HG02763 (cell line): ENCODE data around the gene SEMA6A.

Experiments used
- ATAC-seq: cut with Tn5 transposase; IDR thresholded peaks from one replicate; pipeline ENCODE4 v1.9.1; 2021; ENCODE audit warnings: mild to moderate bottlenecking, moderate library complexity; ENCODE audit not compliant: unreplicated experiment

SEMA6A gene

GRCh38 chr5:116415182-116415581, 159.4 kb downstream of the SEMA6A start:
- ATAC-seq = no peak

GRCh38 chr5:116411101-116411571, 163.5 kb downstream of the SEMA6A start:
- ATAC-seq = no peak

- no peak for ATAC-seq
These were observed 164.2 kb downstream of the SEMA6A start for GRCh38 chr5:116410336-116410890.

- ATAC-seq = no peak
These were observed 164.9 kb downstream of the SEMA6A start for GRCh38 chr5:116409591-116410296.

GRCh38 chr5:116406306-116407041, 168.1 kb downstream of the SEMA6A start:
- no peak for ATAC-seq

- ATAC-seq = no peak
These were observed 169.8 kb downstream of the SEMA6A start for GRCh38 chr5:116404792-116405191.

- no peak for ATAC-seq
These were observed 170.6 kb downstream of the SEMA6A start for GRCh38 chr5:116404016-116404415.

- ATAC-seq = no peak
These were observed 172.4 kb downstream of the SEMA6A start for GRCh38 chr5:116402235-116402634.

- no peak for ATAC-seq
These were observed 173.0 kb downstream of the SEMA6A start for GRCh38 chr5:116401576-116401975.

GRCh38 chr5:116396476-116397099, 178.0 kb downstream of the SEMA6A start:
- no peak for ATAC-seq

GRCh38 chr5:116395631-116396203, 178.9 kb downstream of the SEMA6A start:
- no peak for ATAC-seq

GRCh38 chr5:116395226-116395625, 179.4 kb downstream of the SEMA6A start:
- no peak for ATAC-seq

- no peak for ATAC-seq
These were observed 180.3 kb downstream of the SEMA6A start for GRCh38 chr5:116394186-116394867.
